ENCODE data around the gene CENPN. TPM values are rescaled to one million over a fixed set of nuclear protein-coding genes. Genes with fewer than 3 reads are reported as not detected.

The CENPN gene
- total and polyA plus RNA-seq, 2 donors = 6.3 to 39.0 TPM

DNA sequence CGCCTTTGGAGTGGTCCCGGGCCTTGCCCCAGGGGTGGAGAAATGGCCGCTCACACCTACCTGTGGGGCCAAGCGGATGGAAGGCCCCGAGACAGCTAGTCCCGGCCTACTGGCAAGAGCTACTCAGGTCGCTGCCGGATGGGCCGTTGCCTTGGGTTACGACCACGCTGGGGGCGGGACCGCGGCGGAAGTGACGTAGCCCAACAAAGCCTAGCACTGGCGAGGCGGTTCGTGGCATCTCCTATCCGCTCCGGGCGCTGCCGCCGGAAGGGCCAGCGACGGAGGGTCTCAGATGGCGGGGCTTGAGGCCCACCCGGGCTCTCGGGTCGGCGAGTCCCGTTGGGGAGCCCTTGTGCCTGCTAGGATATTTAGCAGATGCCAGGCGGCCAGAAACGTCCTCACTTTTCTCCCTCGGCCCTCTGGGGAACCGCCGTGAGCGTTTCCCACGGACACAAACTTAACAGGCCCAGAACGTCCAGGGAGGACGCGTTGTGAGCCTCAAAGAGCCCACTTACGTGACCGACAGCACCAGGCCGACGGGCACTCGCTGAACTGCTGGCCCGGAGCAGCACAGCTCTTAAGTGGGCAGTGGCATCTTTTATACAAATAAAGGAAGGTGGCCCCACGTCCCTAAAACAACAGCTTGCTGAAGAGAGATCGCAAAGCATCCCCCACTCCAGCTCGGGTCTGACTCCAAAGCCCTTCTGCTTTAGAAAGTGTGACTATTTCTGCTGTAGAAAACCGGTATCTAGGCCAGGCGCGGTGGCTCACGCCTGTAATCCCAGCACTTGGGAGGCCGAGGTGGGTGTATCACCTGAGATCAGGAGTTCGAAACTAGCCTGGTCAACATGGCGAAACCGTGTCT lies 70.3 kb downstream of the CENPN start, which contains the start of gene C16orf46:
C16orf46 (minus strand) TSS at position 163 of the 865 bp plus-strand sequence. CDS start 13,283 bp downstream, outside the sequence.
- H3K36me3 ChIP-seq (ENCODE audit: control insufficient read depth in 2 of 2, insufficient read depth in 2 of 2, low read length in 1 of 2) = no peaks in the 10 kb centered on the region
- no peaks in the 10 kb centered on the region for H3K27me3 ChIP-seq (ENCODE audit: control insufficient read depth in 2 of 2, insufficient read depth in 1 of 2, low read length in 1 of 2)
- 13% methylated on average over 59 of the region's 59 CpGs for WGBS
- peak; percentile 92 to 98 (median 95) for DNase-seq (ENCODE audit: low read depth in 6 of 9, low spot score in 9 of 9)
- peaks cover 3 to 14% of the 10 kb centered on the region in 2 donors for H3K4me1 ChIP-seq (ENCODE audit: control insufficient read depth in 2 of 2, insufficient read depth in 2 of 2, low read length in 2 of 2)
- H3K9me3 ChIP-seq (ENCODE audit: control insufficient read depth in 2 of 2, insufficient read depth in 1 of 2, low read length in 1 of 2) = no peaks in the 10 kb centered on the region
- H3K27ac ChIP-seq (ENCODE audit: low read depth in 1 of 2, low read length in 1 of 2) = peak within 1 kb of the TSS; percentile 96
- peak within 1 kb of the TSS; percentile 82 to 93 for H3K4me3 ChIP-seq (ENCODE audit: low read length in 2 of 2)

GRCh38 chr16:81080233-81080632 lies 73.2 kb downstream of the CENPN start:
- peaks cover 3 to 14% of the 10 kb centered on the region in 2 donors for H3K4me1 ChIP-seq (ENCODE audit: control insufficient read depth in 2 of 2, insufficient read depth in 2 of 2, low read length in 2 of 2)
- no peak overlapping the region for H3K4me3 ChIP-seq (ENCODE audit: low read length in 2 of 2)
- H3K27me3 ChIP-seq (ENCODE audit: control insufficient read depth in 2 of 2, insufficient read depth in 1 of 2, low read length in 1 of 2) = no peaks in the 10 kb centered on the region
- no peaks in the 10 kb centered on the region for H3K36me3 ChIP-seq (ENCODE audit: control insufficient read depth in 2 of 2, insufficient read depth in 2 of 2, low read length in 1 of 2)
- no peak for DNase-seq (ENCODE audit: low read depth in 6 of 9, low spot score in 9 of 9)
- H3K9me3 ChIP-seq (ENCODE audit: control insufficient read depth in 2 of 2, insufficient read depth in 1 of 2, low read length in 1 of 2) = no peaks in the 10 kb centered on the region
- no peak overlapping the region for H3K27ac ChIP-seq (ENCODE audit: low read depth in 1 of 2, low read length in 1 of 2)
- 95% methylated on average over 1 of the region's 1 CpG for whole genome bisulfite sequencing

GRCh38 chr16:81081014-81081413 lies 74.0 kb downstream of the CENPN start:
- Histone ChIP-seq H3K36me3 (ENCODE audit: control insufficient read depth in 2 of 2, insufficient read depth in 2 of 2, low read length in 1 of 2) (no peaks in the 10 kb centered on the region), H3K27me3 (ENCODE audit: control insufficient read depth in 2 of 2, insufficient read depth in 1 of 2, low read length in 1 of 2) (no peaks in the 10 kb centered on the region), H3K9me3 (ENCODE audit: control insufficient read depth in 2 of 2, insufficient read depth in 1 of 2, low read length in 1 of 2) (no peaks in the 10 kb centered on the region), H3K4me3 (ENCODE audit: low read length in 2 of 2) (no peak overlapping the region), H3K4me1 (ENCODE audit: control insufficient read depth in 2 of 2, insufficient read depth in 2 of 2, low read length in 2 of 2) (peaks cover 3 to 11% of the 10 kb centered on the region in 2 donors), H3K27ac (ENCODE audit: low read depth in 1 of 2, low read length in 1 of 2) (no peak overlapping the region)
- no peak for DNase-seq (ENCODE audit: low read depth in 6 of 9, low spot score in 9 of 9)
- WGBS = 96% methylated on average over 4 of the region's 4 CpGs

Other genes with a start within 250 kb of the CENPN start
- 2.6 TPM for gene CDYL2, start 202.6 kb upstream of the CENPN start, total RNA-seq
- gene CDYL2, start 202.6 kb upstream of the CENPN start, polyA plus RNA-seq = 2.0 TPM
- gene CMC2, start 329 bp upstream of the CENPN start, total RNA-seq = 58.5 TPM
- 94.3 TPM for gene CMC2, start 329 bp upstream of the CENPN start, polyA plus RNA-seq
- gene ATMIN, start 28.6 kb downstream of the CENPN start, total RNA-seq = 25.7 TPM
- 19.3 TPM for gene ATMIN, start 28.6 kb downstream of the CENPN start, polyA plus RNA-seq
- gene C16orf46, start 70.0 kb downstream of the CENPN start, total RNA-seq = 0.28 TPM
- 1.4 TPM for gene C16orf46, start 70.0 kb downstream of the CENPN start, polyA plus RNA-seq
- gene GCSH, start 89.2 kb downstream of the CENPN start, total RNA-seq = 13.6 TPM
- 39.3 TPM for gene GCSH, start 89.2 kb downstream of the CENPN start, polyA plus RNA-seq
- gene BCO1, start 231.5 kb downstream of the CENPN start, total RNA-seq = 0.14 TPM
- gene BCO1, start 231.5 kb downstream of the CENPN start, polyA plus RNA-seq = 1.2 TPM